COLO829 (cell line): ENCODE measurements around the gene TIGD1.
"Not testable (repeated sequence)": the region's sequence is repeated elsewhere in the genome, so short reads cannot be mapped to it uniquely, and the experiment has no call there.

Source experiments
- DNase-seq: peaks from one replicate; pipeline ENCODE4 v3.0.0; 2012; ENCODE audit warnings: low spot score

The TIGD1 gene

GRCh38 chr2:232539298-232540231 lies 10.8 kb downstream of the TIGD1 start, which contains the start of gene CHRNG:
Gene CHRNG (plus strand): TSS chr2:232539692. CDS start chr2:232539748, 56 bp downstream.
- DNase-seq: no peak

DNA sequence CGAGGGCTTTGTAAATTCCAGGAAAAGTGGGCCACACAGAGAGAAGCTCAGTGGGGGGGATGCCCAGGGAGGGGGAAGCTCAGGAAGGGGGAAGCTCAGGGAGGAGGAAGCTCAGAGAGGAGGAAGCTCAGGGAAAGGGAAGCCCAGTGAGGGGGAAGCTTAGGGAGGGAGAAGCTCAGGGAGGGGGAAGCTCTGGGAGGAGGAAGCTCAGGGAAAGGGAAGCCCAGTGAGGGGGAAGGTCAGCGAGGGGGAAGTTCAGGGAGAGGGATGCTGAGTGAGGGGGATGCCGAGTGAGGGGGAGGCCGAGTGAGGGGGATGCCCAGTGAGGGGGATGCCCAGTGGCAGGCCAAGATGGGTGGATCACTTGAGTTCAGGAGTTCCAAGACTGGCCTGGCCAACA lies 11.7 kb downstream of the TIGD1 start:
- no peak for DNase-seq

GRCh38 chr2:232537499-232537898 lies 12.9 kb downstream of the TIGD1 start:
- no peak for DNase-seq

DNA sequence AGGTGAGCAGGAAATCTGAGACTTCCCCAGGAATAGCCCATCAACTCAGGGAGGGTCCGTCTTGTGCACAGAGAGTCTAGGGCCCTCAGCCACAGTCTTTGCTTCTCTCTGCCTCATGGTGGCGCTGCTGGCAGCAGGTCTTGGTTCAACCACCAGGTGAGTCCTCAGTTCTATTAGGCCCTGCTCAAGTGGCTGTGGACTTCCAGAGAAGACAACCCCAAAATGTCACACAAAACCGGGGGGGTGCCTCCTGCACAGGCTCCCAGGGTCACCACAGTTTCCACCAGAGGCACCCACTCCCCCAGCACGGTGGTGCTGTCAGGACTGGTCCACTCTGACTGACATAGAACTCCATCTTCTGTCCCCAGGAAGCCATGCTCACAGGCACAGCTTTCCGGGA lies 13.3 kb downstream of the TIGD1 start:
- DNase-seq: no peak

GRCh38 chr2:232535761-232536530 lies 14.4 kb downstream of the TIGD1 start:
- DNase-seq: no peak

DNA sequence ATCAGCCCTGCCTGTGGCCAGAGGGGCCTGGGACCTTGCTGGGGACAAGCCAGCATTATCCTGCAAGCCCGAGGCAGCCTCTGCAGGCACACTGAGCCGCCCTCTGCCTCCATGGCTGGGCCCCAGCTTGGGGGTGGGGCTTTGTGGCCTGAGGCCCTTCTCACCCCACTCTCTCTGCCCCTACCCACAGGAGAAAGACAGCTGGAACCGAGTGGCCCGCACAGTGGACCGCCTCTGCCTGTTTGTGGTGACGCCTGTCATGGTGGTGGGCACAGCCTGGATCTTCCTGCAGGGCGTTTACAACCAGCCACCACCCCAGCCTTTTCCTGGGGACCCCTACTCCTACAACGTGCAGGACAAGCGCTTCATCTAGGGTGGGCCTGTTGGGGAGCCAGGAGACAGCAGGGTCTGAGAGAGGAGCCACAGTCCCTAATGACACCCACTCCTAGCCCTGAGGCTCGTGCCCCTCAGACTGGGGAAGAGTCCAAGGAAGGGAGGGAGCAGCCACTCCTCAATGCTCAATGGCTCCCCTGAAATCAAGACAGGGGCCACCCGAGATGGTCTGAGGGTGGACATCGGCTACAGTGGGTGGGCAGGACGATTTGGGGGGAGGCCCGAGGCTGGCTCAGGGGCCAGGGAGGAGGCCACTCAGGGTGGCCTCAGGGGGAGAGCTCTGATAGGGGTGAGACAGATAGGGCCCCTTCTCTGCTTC lies 15.3 kb downstream of the TIGD1 start:
- no peak for DNase-seq

GRCh38 chr2:232533944-232534710 lies 16.2 kb downstream of the TIGD1 start:
- DNase-seq: no peak

- not testable (repeated sequence) for DNase-seq
Measured at GRCh38 chr2:232532821-232533220, 17.5 kb downstream of the TIGD1 start.

- no peak for DNase-seq
Measured at GRCh38 chr2:232532419-232532818, 17.9 kb downstream of the TIGD1 start.

GRCh38 chr2:232530626-232531260 lies 19.6 kb downstream of the TIGD1 start:
- DNase-seq: no peak

DNA sequence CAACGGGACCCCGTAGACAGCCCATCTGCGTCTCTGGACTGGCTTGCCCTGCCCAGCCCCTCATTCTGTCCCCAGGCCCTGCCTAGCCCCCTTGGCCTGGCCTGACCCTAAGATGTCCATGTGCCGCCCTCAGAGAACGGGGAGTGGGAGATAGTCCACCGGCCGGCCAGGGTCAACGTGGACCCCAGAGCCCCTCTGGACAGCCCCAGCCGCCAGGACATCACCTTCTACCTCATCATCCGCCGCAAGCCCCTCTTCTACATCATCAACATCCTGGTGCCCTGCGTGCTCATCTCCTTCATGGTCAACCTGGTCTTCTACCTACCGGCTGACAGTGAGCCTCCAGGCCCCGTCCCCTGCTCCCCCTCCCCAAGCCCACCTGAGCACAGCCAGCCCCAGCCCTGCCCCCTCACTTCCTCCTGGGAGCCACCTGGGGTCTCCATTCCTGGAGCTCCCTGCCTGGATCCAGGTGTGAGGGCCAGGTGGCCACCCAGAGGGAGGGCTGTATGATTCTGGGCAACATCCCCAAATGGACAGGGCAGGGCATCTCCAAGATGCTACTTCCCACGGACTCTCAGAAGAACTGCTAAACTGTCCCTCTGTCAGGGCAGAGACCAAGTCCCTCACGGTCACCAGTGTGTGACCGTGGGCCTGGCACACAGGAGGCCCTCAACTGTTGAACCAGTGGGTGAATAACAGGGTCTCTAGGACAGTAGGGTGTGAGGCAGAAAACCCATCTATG lies 20.4 kb downstream of the TIGD1 start:
- no peak for DNase-seq

GRCh38 chr2:232528746-232529460 lies 21.5 kb downstream of the TIGD1 start:
- no peak for DNase-seq

GRCh38 chr2:232527905-232528470 lies 22.4 kb downstream of the TIGD1 start:
- DNase-seq: no peak

DNA sequence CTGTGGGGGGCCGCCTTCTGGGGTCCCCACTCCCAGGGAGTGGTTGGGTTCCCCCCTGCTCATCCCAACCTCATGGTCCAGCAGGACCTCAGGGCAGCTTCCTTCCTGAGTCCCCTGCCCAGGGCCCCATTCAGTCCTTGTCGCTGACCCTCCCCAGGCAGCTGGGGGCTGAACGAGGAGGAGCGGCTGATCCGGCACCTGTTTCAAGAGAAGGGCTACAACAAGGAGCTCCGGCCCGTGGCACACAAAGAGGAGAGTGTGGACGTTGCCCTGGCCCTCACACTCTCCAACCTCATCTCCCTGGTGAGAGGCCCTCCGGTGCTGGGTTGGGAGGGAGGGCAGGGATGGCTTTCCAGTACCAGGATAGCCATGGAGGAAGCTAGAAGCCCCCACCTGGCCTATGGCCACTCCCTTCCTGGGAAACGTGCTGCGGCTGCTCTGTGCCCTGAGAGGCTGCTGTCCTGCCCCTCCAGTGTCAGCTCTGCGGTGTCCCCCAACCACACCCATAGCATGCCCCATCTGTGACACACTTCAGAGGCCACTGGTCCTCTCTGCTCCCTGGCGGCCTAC lies 23.9 kb downstream of the TIGD1 start:
- no peak for DNase-seq

- no peak for DNase-seq
Measured at GRCh38 chr2:232525791-232526371, 24.5 kb downstream of the TIGD1 start, which contains the start of gene CHRND. Gene CHRND (plus strand): TSS chr2:232526160. CDS start chr2:232526216, 56 bp downstream.

DNA sequence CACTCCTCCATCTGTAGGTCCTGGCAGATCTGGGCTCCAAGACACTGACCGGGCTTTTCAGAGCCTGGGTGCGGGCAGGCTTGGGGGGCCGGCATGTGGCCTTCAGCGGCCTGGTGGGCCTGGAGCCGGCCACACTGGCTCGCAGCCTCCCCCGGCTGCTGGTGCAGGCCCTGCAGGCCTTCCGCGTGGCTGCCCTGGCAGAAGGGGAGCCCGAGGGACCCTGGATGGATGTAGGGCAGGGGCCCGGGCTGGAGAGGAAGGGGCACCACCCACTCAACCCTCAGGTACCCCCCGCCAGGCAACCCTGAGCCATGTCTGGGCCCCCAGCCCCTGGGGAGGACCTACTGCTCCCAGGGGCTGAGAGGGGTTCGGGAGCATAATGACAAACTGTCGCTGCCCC lies 25.2 kb downstream of the TIGD1 start:
- DNase-seq: no peak

DNA sequence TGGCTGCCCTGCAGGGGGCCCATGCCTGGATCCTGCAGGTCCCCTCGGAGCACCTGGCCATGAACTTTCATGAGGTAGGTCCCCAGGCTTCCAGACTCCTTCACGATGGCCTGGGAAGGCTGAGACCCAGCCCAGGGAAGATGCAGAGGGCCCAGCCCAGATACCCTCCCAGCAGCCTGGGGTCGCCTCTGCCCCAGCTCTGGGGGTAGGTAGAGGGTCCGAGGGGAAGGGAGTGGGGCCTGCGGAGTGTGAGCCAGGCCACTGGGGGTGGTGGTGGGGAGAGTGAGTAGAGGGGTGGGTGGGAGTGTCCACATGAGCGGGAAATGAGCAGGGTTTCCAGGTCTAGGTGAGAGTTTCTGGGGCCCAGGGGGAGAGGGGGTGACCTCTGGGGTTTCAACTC lies 25.6 kb downstream of the TIGD1 start:
- DNase-seq: no peak
